Cardiac muscle cell (in vitro differentiated cells and primary cell): ENCODE results near the gene STX4. TPM values are rescaled to one million over a fixed set of nuclear protein-coding genes. Genes with fewer than 3 reads are reported as not detected.

Source experiments
- DNase-seq, 2 donors: peaks; one replicate each; pipeline versions ENCODE4 v3.0.0 to v3.0.0-alpha.2; 2010 to 2017; ENCODE audit warnings: low read depth in 1 of 2, low spot score in 1 of 2
- H3K27ac ChIP-seq: fragments of 200-600 bp; sonication (generic); 2 replicates; pipeline ENCODE4 v1.5.1; 2016
- H3K27me3 ChIP-seq: fragments of 200-600 bp; sonication (generic); 2 replicates; pipeline ENCODE4 v1.6.0; 2016; ENCODE audit warnings: control low read depth
- H3K36me3 ChIP-seq: fragments of 200-600 bp; sonication (generic); 2 replicates; pipeline ENCODE4 v1.5.1; 2016; ENCODE audit warnings: control low read depth
- H3K4me1 ChIP-seq: fragments of 200-600 bp; sonication (generic); 2 replicates; pipeline ENCODE4 v1.8.1; 2017; ENCODE audit warnings: low read depth, mild to moderate bottlenecking, mixed run types
- H3K4me3 ChIP-seq: fragments of 200-600 bp; sonication (generic); 2 replicates; pipeline ENCODE4 v1.5.1; 2016; ENCODE audit warnings: mild to moderate bottlenecking
- H3K9me3 ChIP-seq: fragments of 200-600 bp; sonication (generic); 2 replicates; pipeline ENCODE4 v1.5.1; 2017; ENCODE audit warnings: low read depth, mild to moderate bottlenecking, control low read depth
- CTCF ChIP-seq: IDR thresholded peaks from 2 replicates; pipeline ENCODE4 v1.5.1; 2012; ENCODE audit warnings: low read depth, mild to moderate bottlenecking, low read length
- polyA plus RNA-seq: library from polyadenylated mRNA; unstranded; fragments of >200 nt; fragmentation: Nextera tagmentation; extraction: Ambion mirVana; gene quantifications from 2 replicates; pipeline ENCODE4 v1.2.1, GENCODE V29; 2016
- total RNA-seq: library from RNA; depleted of rRNA; stranded (reverse); fragments of >200 nt; gene quantifications from 2 replicates; pipeline ENCODE4 v1.2.3, GENCODE V29; 2016

Gene STX4
- total and polyA plus RNA-seq, 2 experiments from 2014 or later: 25.3 to 53.2 TPM

- Histone ChIP-seq H3K9me3 (no peaks in the 10 kb centered on the region), H3K27ac (no peak overlapping the region), H3K4me1 (peaks cover 4% of the 10 kb centered on the region), H3K36me3 (no peaks in the 10 kb centered on the region), H3K4me3 (no peak overlapping the region), H3K27me3 (peaks cover 14% of the 10 kb centered on the region)
- DNase-seq: no peak
- no peak for TF ChIP-seq CTCF
Observed at GRCh38 chr16:30992276-30992780, 41.0 kb upstream of the STX4 start.

- no peak overlapping the region for H3K4me3 ChIP-seq
- no peak for DNase-seq
- peaks cover 14% of the 10 kb centered on the region for H3K27me3 ChIP-seq
- H3K4me1 ChIP-seq: peaks cover 4% of the 10 kb centered on the region
- H3K27ac ChIP-seq: no peak overlapping the region
- H3K36me3 ChIP-seq: no peaks in the 10 kb centered on the region
- no peak for TF ChIP-seq CTCF
- H3K9me3 ChIP-seq: no peaks in the 10 kb centered on the region
Observed at GRCh38 chr16:30992931-30993816, 40.2 kb upstream of the STX4 start.

GRCh38 chr16:30995927-30996323 lies 37.4 kb upstream of the STX4 start:
- Histone ChIP-seq H3K4me3 (no peak overlapping the region), H3K27ac (no peak overlapping the region), H3K36me3 (no peaks in the 10 kb centered on the region), H3K9me3 (no peaks in the 10 kb centered on the region), H3K4me1 (peaks cover 4% of the 10 kb centered on the region), H3K27me3 (peaks cover 14% of the 10 kb centered on the region)
- no peak for TF ChIP-seq CTCF
- no peak for DNase-seq

- no peak overlapping the region for H3K27ac ChIP-seq
- peaks cover 14% of the 10 kb centered on the region for H3K27me3 ChIP-seq
- no peak for TF ChIP-seq CTCF
- no peak for DNase-seq
- no peaks in the 10 kb centered on the region for H3K36me3 ChIP-seq
- peaks cover 4% of the 10 kb centered on the region for H3K4me1 ChIP-seq
- no peaks in the 10 kb centered on the region for H3K9me3 ChIP-seq
- peak overlapping the region; percentile 30 for H3K4me3 ChIP-seq
Observed at GRCh38 chr16:30996324-30996984, 36.9 kb upstream of the STX4 start.

- H3K4me1 ChIP-seq: peaks cover 8% of the 10 kb centered on the region
- DNase-seq: peak; percentile 68 to 76
- no peak for TF ChIP-seq CTCF
- H3K27me3 ChIP-seq: peaks cover 14% of the 10 kb centered on the region
- peak overlapping the region; percentile 30 for H3K4me3 ChIP-seq
- no peaks in the 10 kb centered on the region for H3K36me3 ChIP-seq
- no peak overlapping the region for H3K27ac ChIP-seq
- no peaks in the 10 kb centered on the region for H3K9me3 ChIP-seq
Observed at GRCh38 chr16:30996985-30997724, 36.2 kb upstream of the STX4 start.
